IMR-90 (cell line): ENCODE results near the gene STRIP1. TPM values are rescaled to one million over a fixed set of nuclear protein-coding genes. Genes with fewer than 3 reads are reported as not detected.

Experiments
- ATAC-seq: fragments of 200-7000 bp; cut with Tn5 transposase; 2 replicates; pipeline ENCODE4 v1.9.1; 2020; ENCODE audit warnings: low read depth, mild to moderate bottlenecking, moderate library complexity
- BruUV-seq: library from RNA; stranded (reverse); fragments of 400-500 nt; replicated peaks from 2 replicates; lab custom pipeline; 2021; lab: Mats Ljungman, UMichigan
- CTCF ChIA-PET: fragments of 300-600 bp; formaldehyde crosslinking; extraction: SDS; loops from one replicate; lab custom pipeline; 2021; ENCODE audit warnings: antibody characterized with exemption; lab: Yijun Ruan, JAX
- POLR2A ChIA-PET: fragments of 300-600 bp; sonication (Branson Sonifier 250); formaldehyde crosslinking; loops from one replicate; lab custom pipeline; 2022; ENCODE audit warnings: antibody characterized with exemption; ENCODE audit not compliant: unreplicated experiment; lab: Charles Lee
- DNase-seq: peaks from one replicate; pipeline ENCODE4 v3.0.0; 2013
- H2AFZ ChIP-seq: replicated peaks from 2 replicates; pipeline ENCODE3; 2013; ENCODE audit warnings: low read length, mild to moderate bottlenecking; ENCODE audit not compliant: poor library complexity
- H2AK5ac ChIP-seq: 2 replicates; pipeline ENCODE4 v1.6.1; 2013; ENCODE audit warnings: low read depth, low read length, inconsistent platforms
- H2AK9ac ChIP-seq: replicated peaks from 2 replicates; pipeline ENCODE3; 2013; ENCODE audit warnings: mild to moderate bottlenecking, low read depth, low read length, moderate library complexity; ENCODE audit not compliant: poor library complexity
- H2BK120ac ChIP-seq: 2 replicates; pipeline ENCODE4 v1.6.1; 2013; ENCODE audit warnings: low read depth, low read length, inconsistent platforms
- H2BK15ac ChIP-seq: 3 replicates; pipeline ENCODE4 v1.6.1; 2013; ENCODE audit warnings: low read depth, low read length, inconsistent platforms
- H2BK20ac ChIP-seq: 2 replicates; pipeline ENCODE4 v1.6.1; 2013; ENCODE audit warnings: low read depth, mild to moderate bottlenecking, inconsistent platforms, low read length, moderate library complexity
- H2BK5ac ChIP-seq: 2 replicates; pipeline ENCODE4 v1.6.1; 2013; ENCODE audit warnings: mild to moderate bottlenecking, low read depth, low read length, inconsistent platforms; ENCODE audit not compliant: poor library complexity, severe bottlenecking
- H3K14ac ChIP-seq: replicated peaks from 2 replicates; pipeline ENCODE4 v1.6.1; 2013; ENCODE audit warnings: low read depth, low read length, inconsistent platforms
- H3K18ac ChIP-seq: 2 replicates; pipeline ENCODE4 v1.6.1; 2013; ENCODE audit warnings: low read depth, low read length, control low read depth
- H3K23ac ChIP-seq: 2 replicates; pipeline ENCODE4 v1.6.1; 2013; ENCODE audit warnings: low read depth, low read length, inconsistent platforms
- H3K27ac ChIP-seq: 2 replicates; pipeline ENCODE4 v1.5.1; 2013; ENCODE audit warnings: mild to moderate bottlenecking, control low read depth, low read length; ENCODE audit not compliant: insufficient read depth
- H3K27me3 ChIP-seq: 2 replicates; pipeline ENCODE4 v1.6.1; 2013; ENCODE audit warnings: low read length; ENCODE audit not compliant: control insufficient read depth, insufficient read depth
- H3K36me3 ChIP-seq: 2 replicates; pipeline ENCODE4 v1.6.1; 2013; ENCODE audit warnings: low read length, mixed read lengths; ENCODE audit not compliant: control insufficient read depth, insufficient read depth
- H3K4ac ChIP-seq: 2 replicates; pipeline ENCODE4 v1.6.1; 2013; ENCODE audit warnings: low read depth, low read length, inconsistent platforms
- H3K4me1 ChIP-seq: 2 replicates; pipeline ENCODE4 v1.6.1; 2013; ENCODE audit warnings: low read length, mixed read lengths; ENCODE audit not compliant: control insufficient read depth, insufficient read depth
- H3K4me2 ChIP-seq: 2 replicates; pipeline ENCODE4 v1.6.1; 2013; ENCODE audit warnings: low read depth, mild to moderate bottlenecking, control low read depth, low read length, moderate library complexity
- H3K4me3 ChIP-seq: 2 replicates; pipeline ENCODE4 v1.5.1; 2013; ENCODE audit warnings: low read depth, mild to moderate bottlenecking, control low read depth, low read length, moderate library complexity; ENCODE audit not compliant: insufficient read depth
- H3K56ac ChIP-seq: 2 replicates; pipeline ENCODE4 v1.6.1; 2013; ENCODE audit warnings: low read length, inconsistent platforms; ENCODE audit not compliant: insufficient read depth; ENCODE audit errors: extremely low read depth
- H3K79me1 ChIP-seq, 2 experiments: 2 replicates each; pipeline ENCODE4 v1.6.1; 2013; ENCODE audit warnings: low read length in 2 of 2, inconsistent platforms in 1 of 2, low read depth in 1 of 2
- H3K9ac ChIP-seq: 2 replicates; pipeline ENCODE4 v1.6.1; 2013; ENCODE audit warnings: low read depth, low read length, control low read depth
- H3K9me1 ChIP-seq: 2 replicates; pipeline ENCODE4 v1.6.1; 2013; ENCODE audit warnings: low read length, inconsistent platforms; ENCODE audit not compliant: insufficient read depth
- H3K9me3 ChIP-seq: 2 replicates; pipeline ENCODE4 v1.6.1; 2013; ENCODE audit warnings: low read length; ENCODE audit not compliant: control insufficient read depth, insufficient read depth
- H4K20me1 ChIP-seq: 2 replicates; pipeline ENCODE4 v1.6.1; 2013; ENCODE audit warnings: low read length, inconsistent platforms; ENCODE audit not compliant: insufficient read depth
- H4K5ac ChIP-seq: 2 replicates; pipeline ENCODE4 v1.6.1; 2013; ENCODE audit warnings: mild to moderate bottlenecking, low read depth, low read length, control low read depth
- H4K8ac ChIP-seq, 2 experiments: 2 replicates each; pipeline ENCODE4 v1.6.1; 2013; ENCODE audit warnings: low read depth in 2 of 2, low read length in 2 of 2, control low read depth in 1 of 2, inconsistent platforms in 1 of 2
- H4K91ac ChIP-seq: 2 replicates; pipeline ENCODE4 v1.6.1; 2013; ENCODE audit warnings: low read depth, low read length, inconsistent platforms; ENCODE audit not compliant: insufficient read depth
- MAFK ChIP-seq: IDR thresholded peaks from 2 replicates; pipeline ENCODE4 v1.6.1; 2012; ENCODE audit warnings: low read depth, low read length, improper control_type of control experiment
- NFE2L2 ChIP-seq: fragments of 150-350 bp; IDR thresholded peaks from 2 replicates; pipeline ENCODE4 v1.6.1; 2016; ENCODE audit warnings: low read depth, mild to moderate bottlenecking, low read length
- POLR2A ChIP-seq: IDR thresholded peaks from 2 replicates; pipeline ENCODE4 v1.6.1; 2012; ENCODE audit warnings: mild to moderate bottlenecking, low read depth, low read length
- USF2 ChIP-seq: fragments of 150-350 bp; IDR thresholded peaks from 2 replicates; pipeline ENCODE4 v1.6.1; 2017; ENCODE audit warnings: mild to moderate bottlenecking, antibody characterized with exemption, low read length, low read depth
- WGBS, 2 experiments: methylation state at CpG; one replicate each; pipeline versions ENCODE4 v1.1.5 to v1.1.7; 2013; ENCODE audit warnings: missing lambda C conversion rate in 2 of 2; ENCODE audit not compliant: insufficient read length in 1 of 2; ENCODE audit errors: extremely low coverage in 2 of 2; 5-methylcytosine and 5-hydroxymethylcytosine counted together
- dilution Hi-C: fragments of 300-500 bp; cut with HindIII; formaldehyde crosslinking; loops from one replicate; pipeline ENCODE4 v1.14.3; 2018; ENCODE audit warnings: low sequenced_read_pairs; ENCODE audit not compliant: unreplicated experiment
- in situ Hi-C: fragments of 300-500 bp; cut with MboI; formaldehyde crosslinking; loops from 3 replicates; pipeline ENCODE4 v1.14.3; 2019; ENCODE audit warnings: low sequenced_read_pairs, inconsistent platforms, mixed read lengths
- intact Hi-C: fragments of 100-400 bp; cut with micrococcal nuclease; formaldehyde crosslinking; loops from 2 replicates; pipeline ENCODE4 v1.10.0; 2022
- polyA plus RNA-seq, 3 experiments: library from polyadenylated mRNA; depleted of rRNA; stranded (reverse); fragments of >200 nt; gene quantifications; 2 replicates each; pipeline ENCODE4 v1.2.3, GENCODE V29; 2012; ENCODE audit warnings: low replicate concordance in 1 of 3
- total RNA-seq: library from RNA; depleted of rRNA; stranded (reverse); fragments of >200 nt; gene quantifications from 2 replicates; pipeline ENCODE4 v1.2.3, GENCODE V29; 2012

The STRIP1 gene
- total and polyA plus RNA-seq, 2 of the 4 experiments (the other 2 are of a cell fraction), result 30.4 to 33.5 TPM

- H2BK20ac ChIP-seq, result no peak overlapping the region
- H2BK5ac ChIP-seq, result no peak overlapping the region
- no peak overlapping the region for H3K14ac ChIP-seq
- H3K4me2 ChIP-seq, result no peak overlapping the region
- H3K9ac ChIP-seq, result no peak overlapping the region
- CTCF ChIA-PET, result no interaction called here
- no peak overlapping the region for H2AK9ac ChIP-seq
- no peak overlapping the region for H2AFZ ChIP-seq
- H4K91ac ChIP-seq, result no peak overlapping the region
- H3K4me3 ChIP-seq, result no peak overlapping the region
- H3K36me3 ChIP-seq, result peaks cover 8% of the 10 kb centered on the region
- H2BK15ac ChIP-seq, result no peak overlapping the region
- H2BK120ac ChIP-seq, result no peak overlapping the region
- in situ Hi-C loops (no loop called here), dilution Hi-C loops (no loop called here), intact Hi-C loops (no loop called here)
- no peak overlapping the region for H3K4ac ChIP-seq
- TF ChIP-seq POLR2A, result no peak
- TF ChIP-seq NFE2L2, result no peak
- TF ChIP-seq MAFK, result no peak
- no peak for TF ChIP-seq USF2
- H3K56ac ChIP-seq, result no peak overlapping the region
- no peaks in the 10 kb centered on the region for H3K9me3 ChIP-seq
- no CpG with 5 or more reads among the region's 5 CpGs for WGBS, 2 experiments
- no peaks in the 10 kb centered on the region for H3K27me3 ChIP-seq
- peaks cover 59% of the 10 kb centered on the region for H4K20me1 ChIP-seq
- no peak overlapping the region for H3K27ac ChIP-seq
- DNase-seq, result no peak
- H4K8ac ChIP-seq, result no peak overlapping the region
- no peak overlapping the region for H4K5ac ChIP-seq
- H3K23ac ChIP-seq, result no peak overlapping the region
- ATAC-seq, result no peak
- peaks cover 17% of the 10 kb centered on the region for H3K9me1 ChIP-seq
- peaks cover 6% of the 10 kb centered on the region; the same call in 1 of the 2 replicates for H3K4me1 ChIP-seq
- POLR2A ChIA-PET, result no interaction called here
- peaks cover 50 to 93% of the 10 kb centered on the region in 2 experiments for H3K79me1 ChIP-seq
- no peak overlapping the region for H3K18ac ChIP-seq
- H2AK5ac ChIP-seq, result no peak overlapping the region
- no TSS peak for BruUV-seq
Measured at GRCh38 chr1:109991400-109991925, 43.0 kb upstream of the STRIP1 start.
